ES-I3 (cell line): ENCODE measurements around the gene PALMD.

Experiments used
- H3K36me3 ChIP-seq: 2 replicates; pipeline ENCODE4 v1.6.1; 2013; ENCODE audit warnings: mild to moderate bottlenecking, low read length, control low read depth, moderate library complexity; ENCODE audit not compliant: insufficient read depth
- H3K4me1 ChIP-seq: 2 replicates; pipeline ENCODE4 v1.6.1; 2013; ENCODE audit warnings: mild to moderate bottlenecking, control low read depth, low read length; ENCODE audit not compliant: insufficient read depth
- H3K9ac ChIP-seq: 2 replicates; pipeline ENCODE4 v1.6.1; 2013; ENCODE audit warnings: low read depth, mild to moderate bottlenecking, low read length, moderate library complexity
- H3K9me3 ChIP-seq: 2 replicates; pipeline ENCODE4 v1.6.1; 2013; ENCODE audit warnings: mild to moderate bottlenecking, low read length, moderate library complexity; ENCODE audit not compliant: control insufficient read depth, insufficient read depth

PALMD gene

GRCh38 chr1:99713006-99713405 lies 67.1 kb downstream of the PALMD start:
- peaks cover 3% of the 10 kb centered on the region; the same call in 1 of the 2 replicates for H3K36me3 ChIP-seq
- no peaks in the 10 kb centered on the region for H3K9me3 ChIP-seq
- H3K4me1 ChIP-seq, result no peaks in the 10 kb centered on the region
- no peak overlapping the region for H3K9ac ChIP-seq

- Histone ChIP-seq H3K4me1 (no peaks in the 10 kb centered on the region; the same call in 1 of the 2 replicates), H3K36me3 (no peaks in the 10 kb centered on the region), H3K9me3 (no peaks in the 10 kb centered on the region), H3K9ac (no peak overlapping the region)
These were observed 71.1 kb downstream of the PALMD start for GRCh38 chr1:99717005-99717404.

- Histone ChIP-seq H3K9ac (no peak overlapping the region), H3K36me3 (no peaks in the 10 kb centered on the region), H3K9me3 (no peaks in the 10 kb centered on the region), H3K4me1 (peaks cover 8% of the 10 kb centered on the region)
These were observed 77.3 kb downstream of the PALMD start for GRCh38 chr1:99723251-99723650.

GRCh38 chr1:99725996-99726395 lies 80.1 kb downstream of the PALMD start:
- Histone ChIP-seq H3K9me3 (no peaks in the 10 kb centered on the region), H3K4me1 (peaks cover 8% of the 10 kb centered on the region), H3K9ac (no peak overlapping the region), H3K36me3 (no peaks in the 10 kb centered on the region)

- H3K36me3 ChIP-seq, result no peaks in the 10 kb centered on the region
- no peaks in the 10 kb centered on the region for H3K9me3 ChIP-seq
- H3K4me1 ChIP-seq, result peaks cover 8% of the 10 kb centered on the region
- H3K9ac ChIP-seq, result no peak overlapping the region
These were observed 80.5 kb downstream of the PALMD start for GRCh38 chr1:99726407-99726806.

GRCh38 chr1:99726818-99727217 lies 80.9 kb downstream of the PALMD start:
- Histone ChIP-seq H3K9ac (no peak overlapping the region), H3K36me3 (no peaks in the 10 kb centered on the region), H3K4me1 (peaks cover 8% of the 10 kb centered on the region), H3K9me3 (no peaks in the 10 kb centered on the region)

GRCh38 chr1:99727575-99728185 lies 81.8 kb downstream of the PALMD start:
- H3K9me3 ChIP-seq, result no peaks in the 10 kb centered on the region
- no peak overlapping the region for H3K9ac ChIP-seq
- no peaks in the 10 kb centered on the region for H3K36me3 ChIP-seq
- H3K4me1 ChIP-seq, result peaks cover 8% of the 10 kb centered on the region

- no peaks in the 10 kb centered on the region for H3K9me3 ChIP-seq
- peaks cover 8% of the 10 kb centered on the region for H3K4me1 ChIP-seq
- no peak overlapping the region for H3K9ac ChIP-seq
- no peaks in the 10 kb centered on the region for H3K36me3 ChIP-seq
These were observed 82.8 kb downstream of the PALMD start for GRCh38 chr1:99728494-99729235.

GRCh38 chr1:99731384-99731783 lies 85.5 kb downstream of the PALMD start:
- no peaks in the 10 kb centered on the region for H3K36me3 ChIP-seq
- H3K4me1 ChIP-seq, result peaks cover 8% of the 10 kb centered on the region
- H3K9ac ChIP-seq, result no peak overlapping the region
- H3K9me3 ChIP-seq, result no peaks in the 10 kb centered on the region

- no peaks in the 10 kb centered on the region for H3K4me1 ChIP-seq
- no peaks in the 10 kb centered on the region for H3K9me3 ChIP-seq
- no peak overlapping the region for H3K9ac ChIP-seq
- H3K36me3 ChIP-seq, result no peaks in the 10 kb centered on the region; the same call in 1 of the 2 replicates
These were observed 89.9 kb downstream of the PALMD start for GRCh38 chr1:99735852-99736251.

- Histone ChIP-seq H3K9me3 (no peaks in the 10 kb centered on the region), H3K9ac (no peak overlapping the region), H3K4me1 (no peaks in the 10 kb centered on the region), H3K36me3 (no peaks in the 10 kb centered on the region; the same call in 1 of the 2 replicates)
These were observed 91.1 kb downstream of the PALMD start for GRCh38 chr1:99737016-99737415.

- H3K36me3 ChIP-seq, result no peaks in the 10 kb centered on the region; the same call in 1 of the 2 replicates
- H3K4me1 ChIP-seq, result no peaks in the 10 kb centered on the region
- no peak overlapping the region for H3K9ac ChIP-seq
- no peaks in the 10 kb centered on the region for H3K9me3 ChIP-seq
These were observed 93.0 kb downstream of the PALMD start for GRCh38 chr1:99738858-99739465.

- no peaks in the 10 kb centered on the region; the same call in 1 of the 2 replicates for H3K36me3 ChIP-seq
- H3K4me1 ChIP-seq, result no peaks in the 10 kb centered on the region
- H3K9ac ChIP-seq, result no peak overlapping the region
These were observed 94.2 kb downstream of the PALMD start for GRCh38 chr1:99740141-99740540.

More at GRCh38 chr1:99740141-99740540, 94.2 kb downstream of the PALMD start:
- no peaks in the 10 kb centered on the region for H3K9me3 ChIP-seq
